Stimulated activated CD4-positive, alpha-beta T cell treated with anti-CD3 and anti-CD28 coated beads, TNF-alpha, amount 100 ng/mL, for 24 hours (primary cell): ENCODE measurements around the gene BACH2.
A peak's percentile ranks its signal among the peaks of the same experiment; 100 is the strongest.
"Not testable (repeated sequence)": the region's sequence is repeated elsewhere in the genome, so short reads cannot be mapped to it uniquely, and the experiment has no call there.

Source experiments
- DNase-seq, 3 experiments: peaks; one replicate each; pipeline ENCODE4 v3.0.0-alpha.2; 2020; ENCODE audit warnings: low read depth in 3 of 3

The BACH2 gene

DNA sequence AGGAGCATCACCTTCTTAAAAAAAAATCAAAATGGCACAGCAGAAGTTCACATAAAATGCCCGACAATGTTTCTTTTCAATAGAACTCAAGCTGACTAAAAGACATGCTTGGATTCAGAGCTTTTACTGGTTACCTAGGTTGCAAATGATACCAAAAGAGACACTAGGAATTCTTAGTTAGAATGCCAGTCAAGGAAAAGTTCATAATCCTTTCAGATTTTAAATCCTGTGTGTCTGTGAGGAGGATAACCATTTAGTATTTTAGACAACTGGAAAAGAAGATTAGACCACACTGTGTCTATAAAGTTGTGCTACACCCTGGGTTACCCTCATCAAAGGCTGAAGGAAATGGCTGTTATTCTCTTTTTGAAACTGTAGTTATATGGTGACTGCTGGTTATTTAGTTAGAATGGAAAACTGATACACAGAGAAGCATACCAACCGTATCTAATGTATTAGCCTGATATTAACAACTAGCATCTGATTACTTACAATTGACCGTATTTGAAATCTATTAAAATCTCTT is 262.8 kb downstream of the BACH2 start:
- DNase-seq = no peak

DNA sequence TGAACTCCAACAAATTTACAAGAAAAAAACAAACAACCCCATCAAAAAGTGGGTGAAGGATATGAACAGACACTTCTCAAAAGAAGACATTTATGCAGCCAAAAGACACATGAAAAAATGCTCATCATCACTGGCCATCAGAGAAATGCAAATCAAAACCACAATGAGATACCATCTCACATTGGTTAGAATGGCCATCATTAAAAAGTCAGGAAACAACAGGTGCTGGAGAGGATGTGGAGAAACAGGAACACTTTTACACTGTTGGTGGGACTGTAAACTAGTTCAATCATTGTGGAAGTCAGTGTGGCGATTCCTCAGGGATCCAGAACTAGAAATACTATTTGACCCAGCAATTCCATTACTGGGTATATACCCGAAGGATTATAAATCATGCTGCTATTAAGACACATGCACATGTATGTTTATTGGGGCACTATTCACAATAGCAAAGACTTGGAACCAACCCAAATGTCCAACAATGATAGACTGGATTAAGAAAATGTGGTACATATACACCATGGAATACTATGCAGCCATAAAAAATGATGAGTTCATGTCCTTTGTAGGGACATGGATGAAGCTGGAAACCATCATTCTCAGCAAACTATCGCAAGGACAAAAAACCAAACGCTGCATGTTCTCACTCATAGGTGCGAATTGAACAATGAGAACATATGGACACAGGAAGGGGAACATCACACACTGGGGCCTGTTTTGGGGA is 264.0 kb downstream of the BACH2 start:
- not testable (repeated sequence) for DNase-seq

GRCh38 chr6:90028995-90029635 is 267.5 kb downstream of the BACH2 start:
- no peak for DNase-seq

DNA sequence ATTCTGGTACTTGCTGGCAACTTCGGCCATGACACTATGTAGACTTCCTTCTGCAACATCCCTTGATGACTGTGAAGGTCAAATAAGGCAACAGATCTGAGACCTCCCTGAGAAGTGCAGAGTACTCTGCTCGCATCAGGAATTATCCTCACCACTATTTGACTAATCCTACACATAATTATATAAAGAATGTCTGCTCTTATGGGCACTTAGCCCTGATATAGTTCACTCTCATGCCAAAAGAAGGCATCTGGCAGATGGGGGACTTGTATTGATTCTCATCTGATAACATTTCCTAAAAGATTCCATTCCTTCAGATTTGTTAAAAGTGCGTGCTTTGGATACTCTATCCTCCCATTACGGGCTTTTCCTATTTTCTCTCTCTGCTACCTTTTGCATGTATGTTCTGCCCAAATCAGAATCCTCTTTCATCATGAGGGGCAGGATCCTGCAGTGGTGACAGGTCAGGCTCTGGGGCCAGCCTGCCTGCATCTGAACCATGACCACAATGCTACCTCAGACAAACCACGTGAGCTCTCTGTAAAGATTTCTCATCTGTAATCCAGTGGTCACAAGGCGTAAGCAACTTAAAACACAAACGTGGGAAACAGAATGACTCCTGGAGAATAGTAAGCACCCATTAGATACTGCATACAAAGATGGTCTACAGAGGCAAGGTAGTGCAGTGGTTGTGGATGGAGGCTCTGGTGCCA is 268.4 kb downstream of the BACH2 start:
- no peak for DNase-seq

GRCh38 chr6:90026216-90026615 is 270.4 kb downstream of the BACH2 start:
- no peak for DNase-seq

- DNase-seq = peak; percentile 31 to 54 (median 44)
Measured at GRCh38 chr6:90025523-90026061, 271.1 kb downstream of the BACH2 start.

GRCh38 chr6:90024633-90025032 is 272.0 kb downstream of the BACH2 start:
- no peak for DNase-seq

DNA sequence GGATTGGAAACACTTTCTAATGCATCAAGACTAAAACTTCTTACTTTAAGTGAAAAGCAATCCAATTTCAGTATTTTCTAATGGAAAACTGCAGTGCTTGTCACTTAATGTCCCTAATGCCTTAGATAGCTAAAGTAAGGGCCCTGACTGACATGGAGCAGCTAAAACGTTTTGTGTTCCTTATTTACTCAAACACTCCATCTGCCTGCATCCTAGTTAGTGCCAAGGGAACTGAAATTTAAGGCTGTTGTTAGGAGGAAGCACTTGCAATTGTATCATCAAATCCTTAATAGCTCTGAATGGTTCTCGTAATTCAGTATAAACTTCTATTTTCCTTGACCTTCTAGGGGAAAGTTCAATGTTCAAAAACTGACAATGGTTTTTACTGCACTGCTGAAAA is 274.9 kb downstream of the BACH2 start:
- no peak for DNase-seq

- no peak for DNase-seq
Measured at GRCh38 chr6:90020746-90021145, 275.9 kb downstream of the BACH2 start.

- no peak for DNase-seq
Measured at GRCh38 chr6:90019216-90019615, 277.4 kb downstream of the BACH2 start.

- DNase-seq = no peak
Measured at GRCh38 chr6:90015883-90016282, 280.8 kb downstream of the BACH2 start.

GRCh38 chr6:90008908-90009501 is 287.6 kb downstream of the BACH2 start:
- no peak for DNase-seq

DNA sequence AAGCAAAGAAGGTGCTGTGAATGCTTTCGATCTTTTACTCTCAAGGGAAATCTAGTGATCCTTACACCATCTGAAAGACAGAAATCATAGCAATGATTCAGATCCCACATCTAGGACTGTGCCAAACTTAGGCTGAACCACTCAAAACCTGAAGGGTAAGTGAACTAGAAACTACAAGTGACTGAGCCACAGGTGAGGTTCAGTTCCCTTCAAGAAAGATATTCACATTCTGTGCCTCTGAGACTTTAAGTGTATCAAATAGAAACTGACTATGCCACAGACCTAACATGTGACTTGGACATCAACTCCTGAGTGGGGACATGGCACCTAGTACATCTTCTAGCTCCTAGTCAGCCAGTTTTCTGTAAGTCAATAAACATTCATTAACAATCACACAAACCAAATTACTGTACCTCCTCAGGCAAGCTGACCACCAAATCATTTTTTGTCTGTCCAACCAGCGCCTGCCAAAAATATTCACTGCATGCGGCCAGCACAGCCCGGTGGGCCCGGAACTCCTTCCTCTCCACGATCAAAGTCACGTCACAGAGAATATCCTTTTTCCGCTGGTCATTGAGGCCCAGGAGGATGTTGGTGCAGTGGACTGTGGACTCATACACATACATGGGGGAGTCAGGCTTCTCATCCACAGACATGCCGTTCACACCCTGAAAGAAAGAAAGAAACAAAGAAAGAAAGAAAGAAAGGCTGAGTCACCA is 288.3 kb downstream of the BACH2 start:
- DNase-seq = no peak

DNA sequence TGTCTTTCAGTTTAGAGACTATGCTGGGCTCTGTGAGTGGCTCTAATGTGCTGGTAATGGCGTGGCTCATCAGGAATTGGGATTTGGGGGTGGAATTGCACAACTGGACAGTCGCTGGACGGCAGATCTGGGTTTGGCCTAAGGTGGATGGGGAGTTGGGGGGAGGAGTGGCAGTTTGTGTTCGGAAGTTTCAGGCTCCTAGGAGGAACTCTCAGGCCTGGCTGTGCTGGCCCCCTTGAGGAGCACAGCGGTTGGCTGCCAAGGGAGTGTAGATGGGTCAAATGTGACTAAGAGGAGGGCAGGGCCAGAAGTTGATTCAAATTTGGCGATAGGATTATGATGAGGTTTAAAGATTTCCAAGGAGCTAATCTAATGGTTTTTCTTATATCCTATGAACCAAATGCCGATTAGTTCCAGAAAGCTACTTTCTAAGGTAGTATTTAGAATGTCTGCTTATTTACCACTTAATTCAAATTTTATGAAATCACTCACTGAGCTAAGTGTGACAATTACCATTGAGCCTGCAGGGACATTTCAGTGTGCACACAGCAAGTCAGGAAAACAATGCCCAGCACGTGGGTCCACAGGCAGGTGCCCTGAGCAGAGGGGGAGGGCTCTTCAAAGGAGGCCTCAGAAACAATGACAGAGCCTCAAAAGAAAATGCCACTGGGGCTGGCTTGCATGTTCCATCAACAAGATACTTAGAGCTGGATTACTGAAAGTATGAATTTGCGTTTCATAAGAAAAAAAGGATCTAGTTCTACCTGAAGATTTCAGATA is 291.4 kb downstream of the BACH2 start:
- no peak for DNase-seq

GRCh38 chr6:90004511-90004910 is 292.1 kb downstream of the BACH2 start:
- DNase-seq = no peak

- no peak for DNase-seq
Measured at GRCh38 chr6:90003941-90004340, 292.7 kb downstream of the BACH2 start.

DNA sequence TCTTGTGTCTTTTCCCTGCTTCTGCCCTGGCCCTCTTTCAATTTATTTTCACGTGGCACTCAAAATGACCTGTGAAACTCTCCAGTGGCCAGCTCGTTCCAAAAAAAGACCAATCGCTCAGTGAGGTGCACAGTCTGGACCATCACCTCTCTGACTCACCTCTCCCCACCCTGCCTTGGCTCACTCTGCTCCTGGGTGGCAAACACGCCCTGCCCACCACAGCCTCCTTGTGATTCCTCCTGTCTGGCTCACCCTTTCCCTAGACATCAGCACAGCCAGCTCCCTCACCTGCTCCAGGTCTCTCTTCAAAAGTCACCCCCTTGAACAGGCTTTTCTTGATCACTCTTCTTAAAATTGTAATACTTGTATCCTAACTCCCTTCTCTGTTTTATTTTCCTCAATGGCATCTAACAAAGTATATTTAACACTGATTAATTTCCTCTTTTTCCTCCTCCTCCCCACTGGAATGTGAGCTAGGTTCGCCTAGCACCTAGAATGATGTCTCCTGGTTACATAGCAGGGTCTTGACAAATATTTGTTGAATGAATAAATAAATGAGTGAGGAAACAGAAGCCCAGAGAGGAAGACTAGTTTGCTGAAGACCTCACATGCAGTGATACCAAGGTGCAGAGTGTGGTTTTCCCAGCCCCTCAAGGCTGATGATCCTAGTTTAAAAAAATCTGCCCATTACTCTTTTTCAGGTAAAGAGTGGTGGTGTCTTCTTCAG is 293.4 kb downstream of the BACH2 start:
- no peak for DNase-seq

GRCh38 chr6:90000864-90001731 is 295.5 kb downstream of the BACH2 start:
- DNase-seq = peak in 1 of 3 experiments; percentile 48
